GM06990 (cell line): ENCODE data around the gene HOXC11.

ENCODE experiments used
- DNase-seq: peaks from one replicate; pipeline ENCODE4 v3.0.0-alpha.2; 2011; ENCODE audit not compliant: insufficient read length; ENCODE audit errors: extremely low read depth
- H3K27me3 ChIP-seq: replicated peaks from 2 replicates; pipeline ENCODE4 v1.6.0; 2011; ENCODE audit warnings: low read length; ENCODE audit not compliant: control insufficient read depth, insufficient read depth
- H3K36me3 ChIP-seq: 2 replicates; pipeline ENCODE4 v1.5.1; 2011; ENCODE audit warnings: low read length; ENCODE audit not compliant: control insufficient read depth, insufficient read depth
- H3K4me3 ChIP-seq: replicated peaks from 2 replicates; pipeline ENCODE4 v1.5.1; 2011; ENCODE audit warnings: low read depth, mild to moderate bottlenecking, control low read depth, low read length
- TF ChIP-seq, protein P1 (sequence below): IDR thresholded peaks from 2 replicates; pipeline ENCODE4 v1.5.1; 2011; ENCODE audit warnings: low read length, control low read depth, mild to moderate bottlenecking, inconsistent platforms; ENCODE audit not compliant: insufficient read depth, poor library complexity, severe bottlenecking

HOXC11 gene

DNA sequence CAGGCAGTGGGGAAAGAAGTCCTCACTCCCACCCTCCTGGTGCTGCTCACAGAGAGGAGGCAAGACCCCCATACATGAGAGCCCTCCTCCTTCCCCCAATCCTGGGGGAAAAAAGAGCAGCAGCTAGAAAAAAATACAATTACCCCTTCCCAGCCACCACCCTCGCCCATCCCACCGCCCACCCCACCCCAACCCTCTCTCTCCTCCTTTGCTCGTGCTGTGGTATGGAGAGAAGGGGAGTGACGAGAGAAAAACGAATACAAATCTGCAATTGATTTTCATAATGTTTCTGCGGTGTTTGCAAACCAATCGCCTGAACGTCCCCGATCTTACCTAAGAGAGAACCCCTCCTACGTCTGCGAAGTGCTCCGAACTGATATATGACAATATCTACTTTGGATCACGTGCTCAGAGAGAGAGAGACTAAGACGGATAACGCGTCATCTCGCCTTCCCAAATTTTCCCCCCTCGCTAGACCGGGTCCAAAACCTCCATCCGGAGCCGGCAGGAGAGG lies at the start of gene HOXC11:
HOXC11 (plus strand) TSS at position 405 of the 514 bp plus-strand sequence. CDS start 116 bp downstream, outside the sequence.
- Histone ChIP-seq H3K27me3 (peaks cover 11% of the 10 kb centered on the region), H3K4me3 (no peak within 1 kb of the TSS), H3K36me3 (no peaks in the 10 kb centered on the region)
- DNase-seq, result no peak
- TF ChIP-seq, protein P1, sequence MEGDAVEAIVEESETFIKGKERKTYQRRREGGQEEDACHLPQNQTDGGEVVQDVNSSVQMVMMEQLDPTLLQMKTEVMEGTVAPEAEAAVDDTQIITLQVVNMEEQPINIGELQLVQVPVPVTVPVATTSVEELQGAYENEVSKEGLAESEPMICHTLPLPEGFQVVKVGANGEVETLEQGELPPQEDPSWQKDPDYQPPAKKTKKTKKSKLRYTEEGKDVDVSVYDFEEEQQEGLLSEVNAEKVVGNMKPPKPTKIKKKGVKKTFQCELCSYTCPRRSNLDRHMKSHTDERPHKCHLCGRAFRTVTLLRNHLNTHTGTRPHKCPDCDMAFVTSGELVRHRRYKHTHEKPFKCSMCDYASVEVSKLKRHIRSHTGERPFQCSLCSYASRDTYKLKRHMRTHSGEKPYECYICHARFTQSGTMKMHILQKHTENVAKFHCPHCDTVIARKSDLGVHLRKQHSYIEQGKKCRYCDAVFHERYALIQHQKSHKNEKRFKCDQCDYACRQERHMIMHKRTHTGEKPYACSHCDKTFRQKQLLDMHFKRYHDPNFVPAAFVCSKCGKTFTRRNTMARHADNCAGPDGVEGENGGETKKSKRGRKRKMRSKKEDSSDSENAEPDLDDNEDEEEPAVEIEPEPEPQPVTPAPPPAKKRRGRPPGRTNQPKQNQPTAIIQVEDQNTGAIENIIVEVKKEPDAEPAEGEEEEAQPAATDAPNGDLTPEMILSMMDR, result no peak

DNA sequence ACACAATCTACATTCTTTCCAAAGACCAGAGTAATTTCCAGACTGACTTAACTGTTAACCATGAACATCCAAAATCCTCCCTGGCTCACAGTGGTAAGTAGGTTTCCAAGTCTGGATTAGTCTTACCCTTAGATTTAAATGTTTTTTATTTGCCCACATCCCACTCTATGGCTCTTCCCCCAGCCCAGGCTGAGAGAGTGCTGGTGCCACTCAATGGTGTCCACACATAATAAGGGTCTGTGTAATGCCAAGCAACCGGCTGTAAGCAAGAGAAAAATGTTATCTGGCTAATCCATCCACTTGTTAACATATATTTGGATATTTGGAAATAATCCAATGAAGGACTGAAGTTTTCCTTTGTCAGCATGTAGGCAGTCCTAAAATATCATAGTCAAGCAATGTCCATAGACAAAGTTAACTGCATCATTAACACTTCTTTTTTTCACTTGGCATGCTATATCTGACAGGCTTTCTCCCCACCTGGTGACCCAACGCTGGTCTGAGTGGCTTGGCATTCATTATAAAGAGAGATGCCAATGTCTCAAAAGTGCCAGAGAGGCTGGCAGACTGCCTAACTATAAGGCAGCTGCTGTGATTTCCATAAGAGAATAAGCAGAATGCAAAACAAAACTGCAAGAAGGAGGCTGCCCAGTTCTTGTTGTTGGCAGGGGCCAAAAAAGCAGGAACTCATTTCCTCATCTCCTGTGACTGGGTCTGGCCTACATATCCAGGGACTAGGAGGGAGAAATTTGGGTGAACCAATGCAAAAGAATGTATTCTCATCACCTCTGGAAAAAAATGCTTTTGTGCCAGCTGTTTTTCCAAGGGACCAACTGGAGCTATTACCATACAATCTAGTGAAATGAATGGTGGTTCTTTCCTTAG lies 48.2 kb upstream of the HOXC11 start:
- TF ChIP-seq, protein P1, result no peak
- no peaks in the 10 kb centered on the region; the same call in 1 of the 2 replicates for H3K27me3 ChIP-seq
- no peak for DNase-seq
- H3K4me3 ChIP-seq, result no peak overlapping the region
- no peaks in the 10 kb centered on the region for H3K36me3 ChIP-seq

DNA sequence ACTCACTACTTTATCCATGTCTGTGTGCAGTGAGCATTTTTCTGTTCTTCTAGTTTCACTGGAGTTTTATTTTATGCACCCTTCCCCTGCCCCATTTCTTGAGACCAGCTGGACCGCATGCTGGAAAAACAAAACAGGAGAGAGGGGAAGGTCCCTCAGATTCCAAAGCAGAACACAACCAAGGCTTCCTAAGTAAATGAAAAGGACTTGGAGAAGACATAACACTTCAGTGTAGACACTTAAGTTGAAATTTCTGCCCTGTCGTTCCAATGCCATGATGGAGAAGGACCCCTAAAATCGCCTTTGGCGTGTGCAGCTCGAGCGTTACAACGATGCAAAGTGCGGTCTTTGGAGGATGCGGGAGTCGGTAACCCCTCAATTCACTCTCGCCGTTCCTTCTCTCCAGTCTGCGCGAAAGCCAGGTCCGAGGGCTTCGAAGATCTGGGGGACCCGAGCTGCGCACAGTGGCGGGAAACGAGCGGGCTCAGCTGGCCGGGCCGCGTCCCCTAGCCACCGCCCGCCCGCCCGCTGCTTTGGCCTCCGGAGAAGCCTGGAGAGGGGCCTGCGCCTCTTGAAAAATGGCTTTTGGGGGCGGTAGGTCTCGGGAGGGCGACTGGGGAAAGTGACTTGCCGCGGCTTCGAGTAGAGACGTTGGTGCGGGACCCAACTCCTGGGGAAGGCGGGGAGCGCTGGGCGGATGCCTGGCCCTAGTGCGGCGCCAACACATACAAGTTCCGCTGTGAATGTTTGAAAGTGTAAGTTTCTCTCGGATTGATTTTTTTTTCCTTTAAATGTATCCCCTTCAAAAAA lies 45.5 kb upstream of the HOXC11 start:
- Histone ChIP-seq H3K36me3 (no peaks in the 10 kb centered on the region), H3K27me3 (no peaks in the 10 kb centered on the region; the same call in none of the 2 replicates), H3K4me3 (no peak overlapping the region)
- TF ChIP-seq, protein P1, result no peak
- DNase-seq, result no peak

DNA sequence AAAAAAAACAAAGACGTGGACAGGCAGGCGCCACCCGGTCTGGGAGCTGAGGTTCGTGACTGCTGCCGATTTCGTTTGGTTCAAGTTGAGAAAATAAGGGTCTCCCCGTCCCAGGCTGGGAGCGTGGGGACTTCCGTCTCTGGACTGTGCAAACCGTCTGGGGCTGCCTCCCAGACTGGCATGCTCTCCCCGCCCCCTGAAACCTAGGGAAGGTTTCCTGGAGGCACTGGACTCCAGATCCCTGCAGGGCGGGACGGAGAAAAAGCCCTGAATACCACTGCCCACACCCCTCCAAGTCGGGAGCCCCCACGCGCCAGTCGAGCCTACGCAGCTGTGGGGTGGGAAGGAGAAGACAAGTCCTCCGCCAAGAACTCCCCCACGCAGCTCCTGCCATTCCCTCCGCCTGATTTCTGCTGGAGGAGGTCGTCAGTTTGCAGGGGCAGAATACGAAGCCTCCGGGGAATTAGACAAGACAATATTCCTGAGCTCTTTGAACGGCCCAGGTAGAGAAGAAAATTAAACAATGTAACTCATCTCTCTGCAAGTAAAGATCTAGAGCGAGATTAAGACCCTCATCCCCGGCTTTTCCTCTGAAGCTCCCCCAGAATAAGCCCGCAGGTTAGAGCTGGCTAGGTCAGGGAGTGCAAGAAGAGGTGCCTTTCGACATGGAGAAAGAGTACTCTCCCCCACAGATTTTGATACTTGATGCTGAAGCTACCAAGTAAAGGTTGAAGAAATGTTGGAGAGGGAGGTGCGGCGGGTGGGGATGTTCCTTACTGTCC lies 44.7 kb upstream of the HOXC11 start:
- Histone ChIP-seq H3K4me3 (no peak overlapping the region), H3K36me3 (no peaks in the 10 kb centered on the region), H3K27me3 (no peaks in the 10 kb centered on the region; the same call in none of the 2 replicates)
- DNase-seq, result no peak
- TF ChIP-seq, protein P1, result no peak

DNA sequence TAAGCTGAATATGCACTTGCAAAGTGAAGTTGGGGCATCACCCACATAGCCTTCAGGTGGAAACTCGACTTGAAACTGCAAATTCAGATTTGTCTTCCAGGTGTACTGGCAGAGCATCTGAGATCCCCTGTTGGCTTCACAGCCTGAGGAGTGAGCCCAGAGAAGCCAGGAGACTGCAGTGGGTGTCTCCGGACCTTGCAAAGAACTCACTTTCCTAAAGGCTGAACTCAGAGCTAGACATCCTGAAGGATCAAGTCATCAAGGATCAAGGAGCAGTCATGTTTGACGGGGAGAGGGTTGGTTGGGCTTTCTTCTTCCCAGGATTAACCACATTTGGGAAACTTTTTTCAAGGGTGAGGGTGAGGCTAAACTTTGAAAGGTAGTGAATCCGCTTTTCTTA lies 43.4 kb upstream of the HOXC11 start:
- Histone ChIP-seq H3K36me3 (no peaks in the 10 kb centered on the region), H3K4me3 (no peak overlapping the region), H3K27me3 (peaks cover 4% of the 10 kb centered on the region)
- DNase-seq, result no peak
- TF ChIP-seq, protein P1, result no peak
